GM20431 (cell line): ENCODE results near the gene MTCP1.

Experiments
- in situ Hi-C: fragments of 300-500 bp; cut with MseI, MboI; formaldehyde crosslinking; loops from one replicate; pipeline ENCODE4 v1.15.0; 2020; ENCODE audit warnings: low sequenced_read_pairs; ENCODE audit not compliant: unreplicated experiment

MTCP1 gene

DNA sequence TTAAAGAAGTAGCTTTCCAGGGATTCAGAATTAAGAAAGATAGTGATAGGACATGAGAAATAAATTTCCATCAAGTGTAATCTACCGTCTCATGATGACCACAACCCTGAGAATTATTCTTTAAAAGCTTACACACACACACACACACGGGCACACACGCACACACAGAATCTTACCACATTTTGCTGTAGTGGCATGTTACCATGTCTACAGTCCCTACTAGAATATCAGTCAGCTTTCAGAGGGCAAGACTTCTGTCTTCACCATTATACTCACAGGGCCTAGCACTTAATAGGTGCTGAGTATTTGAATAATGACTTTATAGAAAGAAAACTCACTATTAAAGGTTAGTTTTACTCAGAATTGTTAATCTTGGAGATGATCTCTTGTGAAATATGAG, 15.4 kb downstream of the MTCP1 start:
- in situ Hi-C loops = no loop called here

DNA sequence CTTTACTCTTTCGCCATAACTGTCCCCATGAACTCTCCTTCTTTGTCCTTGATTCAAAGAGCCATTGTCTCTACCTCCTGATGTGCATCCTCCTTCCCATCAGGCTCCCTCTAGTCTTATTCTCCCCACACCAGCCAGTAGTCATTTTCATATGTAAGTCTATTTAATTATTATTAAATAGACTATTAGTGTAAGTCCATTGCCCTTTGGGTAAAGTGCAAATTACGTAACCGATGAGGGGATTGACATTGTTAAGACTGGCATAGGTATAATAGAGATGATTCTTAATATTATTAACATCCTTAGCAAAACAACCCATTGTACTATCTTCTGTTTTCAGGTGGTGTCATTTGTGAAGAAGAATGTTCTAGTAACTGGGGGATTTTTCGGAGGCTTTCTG, 16.7 kb downstream of the MTCP1 start:
- in situ Hi-C loops = no loop called here

DNA sequence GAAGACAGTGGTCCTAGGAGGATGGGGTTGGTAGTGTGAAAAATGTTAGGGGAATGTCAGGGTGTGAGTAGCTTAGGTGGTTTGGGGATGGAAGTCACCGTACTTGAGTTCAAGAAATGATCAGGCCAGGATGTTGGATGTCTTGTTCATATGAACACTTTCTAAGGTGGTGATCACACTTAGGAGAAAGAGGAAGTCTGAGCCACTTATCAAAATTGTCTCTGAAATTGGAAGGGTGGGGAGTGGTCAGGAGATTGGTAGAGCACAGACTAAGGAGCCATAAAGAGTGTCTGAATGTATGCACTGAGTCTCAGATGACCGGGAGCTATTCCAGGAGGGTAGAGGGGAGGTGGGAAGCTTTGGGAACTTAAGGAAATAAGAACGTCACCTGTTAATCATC, 17.3 kb downstream of the MTCP1 start:
- in situ Hi-C loops = no loop called here

DNA sequence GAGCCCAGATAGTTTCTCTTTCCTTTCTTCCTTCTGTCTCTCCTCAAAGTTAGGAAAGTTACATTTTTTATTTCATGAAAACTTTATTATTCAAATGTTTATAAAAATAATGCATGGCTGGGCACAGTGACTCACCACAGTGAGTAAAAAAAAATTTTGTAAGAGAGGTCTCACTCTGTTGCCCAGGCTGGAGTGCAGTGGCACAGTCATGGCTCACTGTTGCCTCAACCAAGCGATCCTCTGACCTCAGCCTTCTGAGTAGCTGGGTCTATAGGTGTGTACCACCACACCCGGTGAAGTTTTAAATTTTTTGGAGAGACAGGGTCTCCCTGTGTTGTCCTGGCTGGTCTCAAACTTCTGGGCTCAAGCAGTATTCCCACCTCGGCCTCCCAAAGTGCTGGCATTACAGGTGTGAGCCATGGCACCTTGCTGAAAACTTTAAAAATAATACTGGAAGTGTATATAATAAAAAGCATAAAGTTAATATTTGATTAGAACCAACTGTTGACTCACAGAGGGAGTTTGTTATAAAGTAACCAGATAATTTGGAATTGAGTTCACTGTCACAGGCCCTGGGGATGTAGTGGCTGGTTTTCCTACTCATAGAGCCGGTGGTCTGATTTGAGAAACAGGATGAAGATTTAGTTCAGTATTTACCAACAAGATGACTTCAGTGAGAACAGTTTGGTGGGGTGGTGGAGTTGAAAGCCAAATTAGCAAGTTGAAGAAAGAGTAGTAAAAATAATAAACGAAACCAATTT, 18.0 kb downstream of the MTCP1 start:
- in situ Hi-C loops = no loop called here

DNA sequence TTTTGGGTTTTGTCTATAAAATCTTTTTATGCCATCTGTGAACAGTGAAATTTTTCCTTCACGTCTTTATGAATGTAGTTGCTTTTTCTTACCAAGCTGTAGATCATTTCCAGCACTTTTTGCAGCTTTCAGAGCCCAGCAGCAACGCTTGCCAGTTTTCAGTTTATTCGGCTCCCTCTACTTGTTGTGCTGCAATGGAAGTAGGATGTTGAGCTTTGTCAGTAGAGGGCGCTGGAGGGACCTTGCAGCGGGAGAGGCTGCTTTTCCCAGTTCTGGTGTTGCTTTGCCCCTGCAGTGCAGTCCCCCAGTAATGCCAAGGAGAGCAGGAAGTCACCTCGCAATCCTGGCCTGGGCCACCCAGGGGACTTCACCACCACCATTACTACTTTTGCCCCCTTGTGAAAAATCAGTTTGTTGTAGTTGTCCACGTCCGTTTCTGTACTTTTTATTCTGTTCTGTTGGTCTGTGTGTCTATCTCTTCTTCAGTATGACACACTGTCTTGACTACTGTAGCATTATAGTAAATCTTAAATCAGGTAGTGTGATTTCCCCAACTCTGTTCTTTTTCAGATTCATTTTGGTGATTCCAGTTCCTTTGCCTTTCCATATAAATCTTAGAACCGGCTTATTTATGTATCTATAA, 21.8 kb downstream of the MTCP1 start:
- in situ Hi-C loops = no loop called here

DNA sequence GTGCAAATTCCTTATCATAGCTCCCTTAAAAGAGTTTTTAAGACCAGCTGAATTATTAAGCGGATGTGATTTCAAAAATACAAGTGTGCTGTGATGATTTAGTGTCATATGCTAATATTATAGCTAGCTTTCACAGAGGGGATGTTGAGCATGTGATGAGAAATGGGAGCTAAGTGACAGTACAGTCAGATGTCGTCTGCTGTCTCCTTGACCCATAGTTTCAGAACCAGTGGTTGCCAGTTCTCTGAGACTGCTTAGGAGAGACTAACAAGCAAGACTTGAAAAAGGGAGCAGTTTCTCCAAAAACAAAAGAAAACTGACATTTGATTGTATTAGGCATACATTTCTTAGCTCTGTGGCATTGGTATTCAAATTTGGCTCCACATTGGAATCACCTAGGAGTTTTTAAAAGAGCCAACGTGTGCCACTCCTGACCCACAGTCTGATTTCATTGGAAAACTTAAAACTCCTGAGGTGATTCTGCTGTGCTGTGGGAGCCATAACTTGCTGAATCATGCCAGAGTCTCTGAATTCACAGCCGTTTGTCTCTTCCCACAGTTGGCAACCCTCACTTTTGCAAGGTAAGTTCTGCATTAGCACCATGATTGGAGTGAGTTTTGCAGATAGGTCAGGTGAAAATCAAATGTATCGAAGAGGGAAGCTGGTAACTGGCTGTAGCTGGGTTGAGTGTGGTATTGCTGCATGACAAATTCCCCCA, 24.0 kb downstream of the MTCP1 start:
- in situ Hi-C loops = no loop called here

DNA sequence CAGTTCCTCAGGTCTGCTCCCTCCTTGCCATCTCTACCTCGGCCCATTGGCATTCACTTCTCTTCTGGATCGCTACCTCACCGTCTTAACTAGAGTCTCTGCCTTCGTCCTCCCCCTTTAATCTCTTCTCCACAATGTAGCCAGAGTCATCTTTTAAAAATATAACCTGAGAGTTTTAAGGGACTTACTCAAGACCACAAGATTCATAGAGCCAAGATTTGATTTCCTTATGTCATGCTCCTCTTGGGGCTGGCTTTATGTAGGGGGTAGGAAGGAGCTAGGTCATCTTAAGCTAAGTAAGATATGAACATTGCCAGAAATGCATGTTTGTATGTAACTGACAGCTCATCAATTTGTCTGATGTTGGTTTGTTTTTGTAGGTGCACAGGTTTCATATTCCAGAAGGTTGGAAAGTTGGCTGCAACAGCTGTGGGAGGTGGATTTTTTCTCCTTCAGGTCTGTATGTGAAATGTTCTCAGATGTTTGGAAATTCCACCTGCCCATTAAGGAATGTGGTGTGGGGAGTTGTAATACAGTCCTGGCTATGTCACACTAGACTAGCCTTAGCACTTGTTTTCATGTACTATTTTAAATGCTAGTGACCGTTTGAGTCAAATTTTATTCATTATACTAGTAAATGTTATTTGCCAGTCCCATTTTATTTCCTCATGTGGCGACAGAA, 24.7 kb downstream of the MTCP1 start:
- in situ Hi-C loops = no loop called here

DNA sequence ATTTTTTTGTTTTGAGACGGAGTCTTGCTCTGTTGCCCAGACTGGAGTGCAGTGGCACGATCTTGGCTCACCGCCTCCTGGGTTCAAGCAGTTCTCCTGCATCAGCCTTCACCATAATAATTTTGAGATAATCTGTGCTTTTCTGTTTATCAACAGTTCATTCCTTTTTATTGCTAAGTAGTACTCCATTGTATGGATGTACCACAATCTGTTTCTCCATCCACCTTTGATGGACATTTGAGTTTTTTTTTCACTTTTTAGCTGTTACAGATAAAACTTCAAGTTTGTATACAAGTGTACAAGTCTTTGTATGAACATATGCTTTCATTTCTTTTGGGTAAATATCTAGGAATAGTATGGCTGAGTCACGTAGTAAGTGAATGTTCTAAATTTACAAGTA, 35.2 kb downstream of the MTCP1 start:
- in situ Hi-C loops = no loop called here

DNA sequence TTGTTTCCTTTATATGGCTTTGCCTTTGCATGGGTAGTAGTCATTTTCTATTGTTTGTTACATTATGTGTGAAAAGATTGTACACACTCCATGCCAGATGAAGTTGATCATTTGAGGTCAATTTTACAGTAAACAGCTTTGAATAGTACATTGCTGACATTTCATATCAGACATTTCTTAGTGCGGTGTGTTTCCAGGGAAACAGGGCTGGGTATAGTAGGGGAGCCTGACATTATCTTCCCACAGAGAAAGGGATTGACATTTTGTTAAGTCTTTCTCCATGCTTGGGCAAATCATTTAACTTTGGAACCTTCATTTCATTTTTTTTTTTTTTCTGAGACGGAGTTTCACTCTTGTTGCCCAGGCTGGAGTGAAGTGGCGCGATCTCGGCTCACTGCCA, 39.3 kb downstream of the MTCP1 start:
- in situ Hi-C loops = no loop called here

DNA sequence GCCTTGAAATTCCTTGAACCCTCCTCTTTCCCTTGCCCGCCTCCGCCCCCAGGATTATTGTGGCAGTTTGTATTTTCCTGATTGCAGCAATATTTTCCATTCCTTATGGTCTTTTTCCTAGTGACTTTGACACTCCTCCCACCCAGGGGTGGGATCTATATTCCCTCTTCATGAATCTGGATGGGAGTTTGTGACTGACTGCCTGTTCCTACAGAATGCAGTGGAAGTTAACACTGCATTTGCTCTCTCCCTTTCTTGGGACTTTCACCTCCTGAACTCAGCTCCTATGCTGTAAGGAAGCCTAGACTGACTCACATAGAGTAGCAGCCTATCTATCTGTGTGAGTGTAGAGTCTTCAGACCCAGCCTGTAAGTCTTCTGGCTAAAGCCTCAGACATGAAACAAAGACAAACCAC, 42.1 kb downstream of the MTCP1 start:
- in situ Hi-C loops = no loop called here

DNA sequence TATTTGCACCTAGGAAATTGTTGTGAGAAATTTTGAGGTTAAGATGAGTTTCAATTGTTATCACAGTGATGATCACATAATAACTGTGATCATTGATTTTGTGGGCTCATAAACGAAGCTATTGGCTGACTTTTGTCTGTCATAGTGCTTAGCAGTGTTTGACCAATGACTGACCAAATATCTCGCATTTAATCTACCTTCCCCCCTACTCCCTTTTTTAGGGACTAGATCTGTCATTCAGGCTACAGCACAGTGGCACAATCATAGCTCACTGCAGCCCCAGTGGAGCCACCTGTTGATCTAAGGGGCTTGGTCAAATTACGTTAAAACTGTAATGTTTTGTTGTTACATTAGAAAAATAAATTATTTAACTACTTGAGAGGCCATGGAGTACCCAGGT, 42.8 kb downstream of the MTCP1 start:
- in situ Hi-C loops = no loop called here

DNA sequence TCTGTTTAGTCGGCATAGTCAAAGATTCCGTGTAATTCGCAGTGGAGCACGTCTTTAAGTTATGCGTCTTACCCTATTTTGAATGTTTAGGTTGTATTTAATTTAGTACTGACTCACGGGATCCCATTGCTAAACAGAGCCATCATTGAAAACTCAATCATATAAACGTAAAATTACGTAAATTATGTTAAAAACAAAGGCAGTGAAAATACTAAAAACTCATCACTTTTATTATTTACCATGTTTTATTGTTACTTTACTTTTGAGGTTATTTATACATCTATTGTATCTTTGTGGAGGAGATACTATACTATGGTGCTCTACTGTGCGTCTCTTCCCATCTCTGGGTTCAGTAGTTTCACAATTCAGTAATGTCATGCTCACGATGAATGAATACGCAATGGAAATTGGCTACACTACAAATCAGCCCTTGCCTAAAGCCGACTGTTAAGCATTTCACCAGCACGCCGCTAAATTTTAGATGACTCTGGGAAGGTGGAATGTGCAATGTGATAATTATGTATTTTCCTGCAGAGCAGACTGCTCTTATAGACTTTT, 43.3 kb downstream of the MTCP1 start:
- in situ Hi-C loops = no loop called here

DNA sequence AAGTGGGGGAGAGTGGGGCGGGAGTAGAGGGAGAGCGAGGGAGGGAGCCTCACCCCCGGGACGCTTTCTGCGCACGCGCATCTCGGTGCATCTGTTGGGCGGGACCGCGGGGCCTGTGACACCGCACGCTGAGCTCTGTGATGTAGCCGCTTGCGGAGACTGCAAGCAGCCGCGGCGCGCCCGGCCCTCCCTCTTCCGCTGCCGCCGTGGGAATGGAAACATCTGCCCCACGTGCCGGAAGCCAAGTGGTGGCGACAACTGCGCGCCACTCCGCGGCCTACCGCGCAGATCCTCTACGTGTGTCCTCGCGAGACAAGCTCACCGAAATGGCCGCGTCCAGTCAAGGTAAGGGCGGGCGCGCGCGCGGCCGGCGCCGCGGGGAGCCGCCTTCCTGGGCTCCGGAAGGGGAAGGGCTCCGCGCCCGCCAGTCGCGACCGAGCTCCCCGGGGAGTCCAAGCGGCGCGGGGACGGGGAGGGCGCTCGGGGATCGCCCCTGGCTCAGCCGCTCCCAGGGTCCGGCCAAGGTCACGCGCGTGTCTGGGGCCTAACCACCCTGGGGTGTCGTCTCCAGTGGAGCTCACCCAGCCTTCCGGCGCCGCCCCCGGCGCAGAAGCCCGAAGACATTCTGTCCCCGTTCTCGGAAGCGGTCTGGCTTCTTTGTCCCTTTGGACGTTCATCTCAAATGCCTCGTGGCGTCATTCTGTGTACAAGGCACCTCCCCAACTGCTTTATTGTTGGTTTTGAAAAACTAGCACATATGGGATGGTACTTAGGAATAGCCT, 44.0 kb downstream of the MTCP1 start, which contains the start of gene FUNDC2:
Gene FUNDC2, plus strand, starts transcription at position 118 of the 782 bp plus-strand sequence. Its CDS starts 95 bp downstream, at position 213.
- in situ Hi-C loops = no loop called here

DNA sequence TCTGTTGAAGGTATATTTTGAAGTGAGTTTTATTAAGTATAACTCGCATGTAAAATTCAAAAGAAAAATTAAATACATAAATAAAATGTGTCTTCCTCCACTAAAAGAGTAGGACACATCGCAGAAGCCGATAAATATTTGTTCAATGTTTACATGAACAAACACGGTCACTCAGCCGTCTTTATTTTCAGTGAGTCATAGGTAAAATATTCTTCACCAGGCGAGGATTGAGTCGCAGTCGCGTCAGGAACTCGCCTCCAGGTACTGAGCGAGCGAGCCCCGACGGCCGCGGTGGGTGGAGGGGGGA, 44.6 kb downstream of the MTCP1 start:
- in situ Hi-C loops = no loop called here

DNA sequence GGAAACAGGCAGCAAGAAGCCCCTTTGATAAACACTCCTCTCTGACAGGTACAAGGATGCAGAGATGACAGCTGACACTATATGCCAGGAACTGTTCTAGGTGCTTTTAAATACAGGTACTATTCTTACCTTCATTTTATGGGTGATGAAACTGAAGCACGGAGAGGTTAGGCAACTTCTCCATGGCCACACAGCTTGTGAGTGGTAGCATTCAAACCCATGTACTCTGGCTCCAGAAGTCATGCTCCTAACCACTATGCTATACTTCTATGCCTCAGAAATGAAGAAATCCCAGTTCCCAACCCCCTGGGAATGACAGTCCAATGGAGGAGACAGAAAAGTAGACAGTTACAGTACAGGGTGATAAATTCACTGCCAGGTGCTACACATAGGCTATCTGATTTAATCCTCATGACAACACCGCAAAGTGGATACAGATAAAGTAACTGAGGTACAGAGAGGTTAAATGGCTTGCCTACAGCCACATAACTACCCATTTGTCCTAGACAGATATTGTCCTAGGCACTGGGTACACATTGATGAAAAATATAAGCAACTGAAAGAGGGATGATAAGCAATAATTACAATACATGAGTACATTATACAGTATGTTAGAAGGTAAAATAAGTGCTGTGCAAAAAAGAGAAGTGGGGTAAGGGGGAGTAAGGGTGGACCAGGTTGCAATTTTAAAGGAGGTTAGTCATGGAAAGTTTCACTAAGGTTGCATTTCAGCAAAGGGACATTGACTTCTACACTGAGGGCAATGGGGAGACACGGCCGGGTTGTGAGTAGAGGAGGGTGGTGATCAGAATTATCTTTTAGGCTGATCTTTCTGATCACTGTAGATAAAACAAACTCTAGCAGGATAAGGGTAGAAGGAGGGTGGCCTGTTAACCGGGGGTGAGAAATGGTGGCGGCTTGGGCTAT, 46.8 kb downstream of the MTCP1 start:
- in situ Hi-C loops = no loop called here

DNA sequence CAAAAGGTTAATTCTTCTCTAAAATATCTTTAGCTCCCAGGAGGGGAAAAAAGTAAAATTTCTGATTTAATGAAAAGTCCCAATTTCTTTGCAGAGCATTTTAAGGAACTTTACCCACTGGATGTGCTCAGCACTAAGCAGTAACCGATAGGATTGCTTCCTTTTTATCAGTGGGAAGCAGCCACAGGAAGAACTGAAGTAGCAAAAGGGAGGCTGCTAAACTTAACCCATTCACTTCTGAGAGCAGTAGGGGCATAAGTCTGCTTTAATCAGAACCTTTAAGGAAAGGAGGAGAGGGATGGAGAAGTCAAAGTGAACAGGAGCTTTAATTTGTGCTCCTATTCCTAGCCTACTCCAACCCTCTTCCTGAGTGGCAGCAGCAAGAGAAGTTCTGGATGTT, 48.4 kb downstream of the MTCP1 start, which contains the start of gene F8:
Gene F8, minus strand, starts transcription at position 139 of the 400 bp plus-strand sequence. CDS start 171 bp downstream, outside the sequence.
- in situ Hi-C loops = no loop called here

DNA sequence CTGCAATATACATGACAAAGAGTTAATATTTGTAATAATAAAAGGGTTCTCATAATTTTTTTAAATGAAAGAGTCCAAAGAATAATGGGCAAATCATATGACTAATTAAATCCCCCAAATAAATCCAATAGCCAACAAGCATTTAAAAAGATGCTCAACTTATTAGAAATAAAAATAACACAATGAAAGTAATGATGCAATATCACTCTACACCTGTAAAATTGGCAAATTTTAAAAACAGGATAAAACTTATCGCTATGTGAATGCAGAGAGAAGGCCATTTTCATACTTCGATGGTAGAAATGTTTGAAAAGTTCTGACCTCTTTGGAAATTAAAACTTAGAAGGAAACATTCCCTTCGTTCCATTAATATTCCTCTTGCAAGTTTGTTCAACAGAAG, 50.3 kb downstream of the MTCP1 start:
- in situ Hi-C loops = no loop called here
